Measurements from ENCODE around the gene LY6G5C.
A peak's percentile ranks its signal among the peaks of the same experiment; 100 is the strongest.

Gene LY6G5C

GRCh38 chr6:31662124-31662723, 18.6 kb downstream of the LY6G5C start:
- no peak for TF ChIP-seq CTCF (conservative IDR thresholded peaks at IDR 0.05)
- H3K27ac ChIP-seq: peak overlapping the region; percentile 91; the same call in 1 of the 2 replicates

- no peak for TF ChIP-seq CTCF (conservative IDR thresholded peaks at IDR 0.05)
- H3K27ac ChIP-seq: peak overlapping the region; percentile 91
These were observed 19.4 kb downstream of the LY6G5C start for GRCh38 chr6:31661262-31662123.

GRCh38 chr6:31660381-31661261, 20.2 kb downstream of the LY6G5C start, which contains the start of gene C6orf47:
Gene C6orf47 (minus strand): TSS chr6:31660778. CDS start chr6:31659947, 831 bp downstream.
- TF ChIP-seq CTCF (conservative IDR thresholded peaks at IDR 0.05): no peak
- H3K27ac ChIP-seq: peak within 1 kb of the TSS; percentile 78

GRCh38 chr6:31659649-31660380, 21.1 kb downstream of the LY6G5C start:
- H3K27ac ChIP-seq: peak overlapping the region; percentile 78
- no peak for TF ChIP-seq CTCF (conservative IDR thresholded peaks at IDR 0.05)

GRCh38 chr6:31658983-31659648, 21.8 kb downstream of the LY6G5C start:
- TF ChIP-seq CTCF (conservative IDR thresholded peaks at IDR 0.05): no peak
- peak overlapping the region; percentile 78; the same call in 1 of the 2 replicates for H3K27ac ChIP-seq

GRCh38 chr6:31658158-31658688, 22.6 kb downstream of the LY6G5C start:
- H3K27ac ChIP-seq: no peak overlapping the region; the same call in 1 of the 2 replicates
- no peak for TF ChIP-seq CTCF (conservative IDR thresholded peaks at IDR 0.05)

Data from VCaP (cell line).